HepG2 (cell line): ENCODE data around the gene PAPPA. TPM values are rescaled to one million over a fixed set of nuclear protein-coding genes. Genes with fewer than 3 reads are reported as not detected.

Source experiments
- ATAC-seq: fragments of 200-7000 bp; cut with Tn5 transposase; 3 replicates; pipeline ENCODE4 v1.9.1; 2020; ENCODE audit warnings: mild to moderate bottlenecking, moderate library complexity
- BruUV-seq: library from RNA; stranded (reverse); fragments of 400-500 nt; replicated peaks from 2 replicates; lab custom pipeline; 2021; lab: Mats Ljungman, UMichigan
- CTCF ChIA-PET: fragments of 300-600 bp; formaldehyde crosslinking; extraction: SDS; loops from one replicate; lab custom pipeline; 2021; ENCODE audit warnings: low total read pairs, inconsistent platforms, low intra/inter-chr PET ratio; lab: Yijun Ruan, JAX
- POLR2A ChIA-PET: fragments of 350-600 bp; sonication (Branson Sonifier 250); formaldehyde crosslinking; loops from one replicate; lab custom pipeline; 2020; ENCODE audit warnings: antibody characterized with exemption, inconsistent platforms; lab: Yijun Ruan, JAX
- DNase-seq: peaks from one replicate; pipeline ENCODE4 v3.0.0-alpha.2; 2015; ENCODE audit warnings: low spot score
- FAIRE-seq: peaks from 3 replicates; lab custom pipeline; 2011; peaks lifted over from hg19 to GRCh38; lab: Jason Lieb, UNC
- H2AFZ ChIP-seq: one replicate; pipeline ENCODE4 v1.6.1; 2011; ENCODE audit warnings: low read length, inconsistent platforms
- H3K27ac ChIP-seq: fragments of 300-600 bp; 3 replicates; pipeline ENCODE4 v1.8.0; 2011; ENCODE audit warnings: mixed run types, mild to moderate bottlenecking, mixed read lengths, low read length, inconsistent platforms; ENCODE audit not compliant: insufficient read depth; ENCODE audit errors: extremely low read length
- H3K27me3 ChIP-seq, 2 experiments: fragments of 200-600 bp in 1 of 2; 2 replicates in 1 of 2; 3 replicates in 1 of 2; pipeline versions ENCODE4 v1.6.0 to v1.8.0; 2011; ENCODE audit warnings: low read length in 2 of 2, mild to moderate bottlenecking in 2 of 2, moderate library complexity in 2 of 2, inconsistent platforms in 1 of 2; ENCODE audit not compliant: insufficient read depth in 2 of 2, control insufficient read depth in 1 of 2
- H3K36me3 ChIP-seq, 2 experiments: fragments of 200-600 bp in 1 of 2; replicated peaks in 1 of 2; 2 replicates in 1 of 2; 3 replicates in 1 of 2; pipeline versions ENCODE4 v1.5.1 to v1.8.0; 2011; ENCODE audit warnings: low read length in 2 of 2, inconsistent platforms in 1 of 2; ENCODE audit not compliant: insufficient read depth in 2 of 2, control insufficient read depth in 1 of 2
- H3K4me1 ChIP-seq: 2 replicates; pipeline ENCODE4 v1.5.1; 2012; ENCODE audit warnings: low read length, inconsistent platforms; ENCODE audit not compliant: insufficient read depth
- H3K4me2 ChIP-seq: 2 replicates; pipeline ENCODE4 v1.6.0; 2011; ENCODE audit warnings: low read depth, low read length, inconsistent platforms
- H3K4me3 ChIP-seq, 3 experiments: fragments of 200-600 bp in 1 of 3; sonication (generic), shearing (Covaris generic) in 1 of 3; replicated peaks in 1 of 3; 2 replicates each; pipeline ENCODE4 v1.5.1; 2011 to 2016; ENCODE audit warnings: low read length in 3 of 3, inconsistent platforms in 2 of 3, low read depth in 2 of 3, mild to moderate bottlenecking in 2 of 3, control low read depth in 1 of 3, mixed read lengths in 1 of 3; ENCODE audit not compliant: insufficient read depth in 1 of 3
- H3K79me2 ChIP-seq: one replicate; pipeline ENCODE4 v1.6.1; 2011; ENCODE audit warnings: low read length, inconsistent platforms; ENCODE audit not compliant: insufficient read depth
- H3K9ac ChIP-seq: 2 replicates; pipeline ENCODE4 v1.6.0; 2011; ENCODE audit warnings: mild to moderate bottlenecking, low read depth, low read length, inconsistent platforms; ENCODE audit not compliant: insufficient read depth
- H3K9me3 ChIP-seq: 2 replicates; pipeline ENCODE4 v1.5.1; 2012; ENCODE audit warnings: mild to moderate bottlenecking, low read length
- H4K20me1 ChIP-seq: 2 replicates; pipeline ENCODE4 v1.6.0; 2011; ENCODE audit warnings: inconsistent platforms, mild to moderate bottlenecking, low read length, moderate library complexity; ENCODE audit not compliant: insufficient read depth
- E2F5 ChIP-seq: sonication (generic); formaldehyde crosslinking; conservative IDR thresholded peaks from 2 replicates; pipeline ENCODE4 v1.4.0; 2020; ENCODE audit warnings: missing genetic modification reagents
- FOXM1 ChIP-seq: sonication (generic); formaldehyde crosslinking; IDR thresholded peaks from 2 replicates; pipeline ENCODE4 v1.5.0; 2020; ENCODE audit warnings: missing genetic modification reagents
- GATAD2A ChIP-seq: IDR thresholded peaks from 2 replicates; pipeline ENCODE4 v1.6.1; 2016
- GTF2F1 ChIP-seq: fragments of 150-350 bp; IDR thresholded peaks from 2 replicates; pipeline ENCODE4 v1.6.1; 2014; ENCODE audit warnings: low read length
- PAF1 ChIP-seq: IDR thresholded peaks from 2 replicates; pipeline ENCODE4 v1.6.1; 2016; ENCODE audit warnings: missing genetic modification reagents, missing compliant biosample characterization
- REL ChIP-seq: sonication (generic); formaldehyde crosslinking; conservative IDR thresholded peaks from 2 replicates; pipeline ENCODE4 v1.8.0; 2022; ENCODE audit warnings: mild to moderate bottlenecking, missing genetic modification reagents, moderate library complexity
- SOX6 ChIP-seq, 2 experiments: fragments of 450-650 bp in 1 of 2; sonication (generic) in 1 of 2; formaldehyde crosslinking in 1 of 2; IDR thresholded peaks; 2 replicates each; pipeline versions ENCODE4 v1.4.0 to v1.6.1; 2017 to 2020; ENCODE audit warnings: antibody characterized with exemption in 1 of 2, mild to moderate bottlenecking in 1 of 2, missing genetic modification reagents in 1 of 2
- TSC22D2 ChIP-seq: sonication (generic); formaldehyde crosslinking; IDR thresholded peaks from 2 replicates; pipeline ENCODE4 v1.5.1; 2020; ENCODE audit warnings: missing genetic modification reagents, mild to moderate bottlenecking, borderline replicate concordance
- ZFP36L1 ChIP-seq: sonication (generic); formaldehyde crosslinking; IDR thresholded peaks from 2 replicates; pipeline ENCODE4 v1.8.0; 2022; ENCODE audit warnings: mild to moderate bottlenecking, missing genetic modification reagents, moderate library complexity
- ZNF180 ChIP-seq: sonication (generic); formaldehyde crosslinking; IDR thresholded peaks from 2 replicates; pipeline ENCODE4 v1.4.0; 2020; ENCODE audit warnings: low read depth, missing genetic modification reagents, borderline replicate concordance
- ZNF646 ChIP-seq: sonication (generic); formaldehyde crosslinking; IDR thresholded peaks from 2 replicates; pipeline ENCODE4 v1.9.0; 2021; ENCODE audit warnings: mild to moderate bottlenecking, missing genetic modification reagents
- ZNF782 ChIP-seq: sonication (generic); formaldehyde crosslinking; IDR thresholded peaks from 2 replicates; pipeline ENCODE4 v1.4.0; 2020; ENCODE audit warnings: missing genetic modification reagents, mild to moderate bottlenecking, borderline replicate concordance
- WGBS: methylation state at CpG from one replicate; pipeline ENCODE4 v1.1.6; 2017; ENCODE audit warnings: low lambda C conversion rate; 5-methylcytosine and 5-hydroxymethylcytosine counted together
- in situ Hi-C: cut with HindIII; loops from 2 replicates; pipeline ENCODE4 v1.10.0; 2017; ENCODE audit warnings: low pct_unique_long_range_greater_than_20kb; ENCODE audit not compliant: extremely low pct_ligation_motif_present
- intact Hi-C: fragments of 100-400 bp; cut with micrococcal nuclease; formaldehyde crosslinking; loops from one replicate; pipeline ENCODE4 v1.10.0; 2022; ENCODE audit not compliant: unreplicated experiment
- polyA plus RNA-seq, 8 experiments: library from polyadenylated mRNA; depleted of rRNA in 3 of 8; stranded (reverse) in 7 of 8; unstranded in 1 of 8; fragments of >200 nt; fragmentation: Illumina TruSeq in 4 of 8; extraction: Trizol in 4 of 8; gene quantifications; 2 replicates each; pipeline versions ENCODE4 v1.2.1 to v1.2.3, GENCODE V29; 2011 to 2016; ENCODE audit warnings: low read depth in 4 of 8, missing spikeins in 1 of 8, mixed read lengths in 1 of 8; ENCODE audit not compliant: insufficient read depth in 1 of 8
- total RNA-seq, 5 experiments: library from RNA; depleted of rRNA; stranded (reverse); fragments of >200 nt; fragmentation: Illumina TruSeq; extraction: Trizol; gene quantifications; 2 replicates each; pipeline ENCODE4 v1.2.3, GENCODE V29; 2016; ENCODE audit warnings: low read depth in 1 of 5

PAPPA gene
- total and polyA plus RNA-seq, 2 of the 13 experiments (the other 11 are each of a cell fraction or from before 2014, with no cell fraction given): 0.09 to 0.11 TPM

- Histone ChIP-seq H3K27ac (no peak overlapping the region), H3K4me3 (no peak overlapping the region)
These were observed 207.4 kb downstream of the PAPPA start for GRCh38 chr9:116360989-116361388.

More at GRCh38 chr9:116360989-116361388, 207.4 kb downstream of the PAPPA start:
- ATAC-seq: no peak
- intact Hi-C loops (no loop called here), in situ Hi-C loops (no loop called here)
- Histone ChIP-seq H3K27me3 (no peaks in the 10 kb centered on the region), H3K4me1 (no peaks in the 10 kb centered on the region), H3K36me3 (no peaks in the 10 kb centered on the region), H3K9me3 (no peaks in the 10 kb centered on the region), H4K20me1 (no peaks in the 10 kb centered on the region), H2AFZ (no peak overlapping the region), H3K79me2 (no peaks in the 10 kb centered on the region), H3K4me2 (no peak overlapping the region), H3K9ac (no peak overlapping the region)
- WGBS: 31% methylated on average over 2 of the region's 2 CpGs
- FAIRE-seq: no peak
- CTCF ChIA-PET: no interaction called here
- BruUV-seq: no TSS peak
- POLR2A ChIA-PET: no interaction called here
- TF ChIP-seq GATAD2A (CRISPR knock-in tag): no peak
- no peak for TF ChIP-seq GTF2F1
- TF ChIP-seq TSC22D2 (CRISPR knock-in tag): no peak
- TF ChIP-seq E2F5: no peak
- no peak for TF ChIP-seq FOXM1 (CRISPR knock-in tag)
- no peak for TF ChIP-seq SOX6 (IDR thresholded peaks at IDR 0.05)
- no peak for TF ChIP-seq SOX6 (CRISPR knock-in tag; IDR thresholded peaks at IDR 0.05)
- TF ChIP-seq PAF1: no peak
- no peak for TF ChIP-seq ZNF180 (CRISPR knock-in tag)
- no peak for TF ChIP-seq ZNF646 (CRISPR knock-in tag)
- TF ChIP-seq REL (CRISPR knock-in tag): no peak
- no peak for TF ChIP-seq ZFP36L1
- no peak for TF ChIP-seq ZNF782
- no peak for DNase-seq
